Fibroblast of mammary gland (primary cell): ENCODE measurements around the gene SPRED3.
"Not testable (repeated sequence)": the region's sequence is repeated elsewhere in the genome, so short reads cannot be mapped to it uniquely, and the experiment has no call there.

ENCODE experiments used
- DNase-seq: peaks from one replicate; pipeline ENCODE4 v3.0.0-alpha.2; 2010; ENCODE audit warnings: low read depth
- H3K4me3 ChIP-seq: 2 replicates; pipeline ENCODE4 v1.5.1; 2011; ENCODE audit warnings: low read depth, mild to moderate bottlenecking, low read length, moderate library complexity; ENCODE audit not compliant: control insufficient read depth
- TF ChIP-seq, protein P1 (sequence below): conservative IDR thresholded peaks from 2 replicates; pipeline ENCODE4 v1.5.1; 2011; ENCODE audit warnings: low read depth, low read length, inconsistent platforms; ENCODE audit not compliant: control insufficient read depth, insufficient read depth

Gene SPRED3

DNA sequence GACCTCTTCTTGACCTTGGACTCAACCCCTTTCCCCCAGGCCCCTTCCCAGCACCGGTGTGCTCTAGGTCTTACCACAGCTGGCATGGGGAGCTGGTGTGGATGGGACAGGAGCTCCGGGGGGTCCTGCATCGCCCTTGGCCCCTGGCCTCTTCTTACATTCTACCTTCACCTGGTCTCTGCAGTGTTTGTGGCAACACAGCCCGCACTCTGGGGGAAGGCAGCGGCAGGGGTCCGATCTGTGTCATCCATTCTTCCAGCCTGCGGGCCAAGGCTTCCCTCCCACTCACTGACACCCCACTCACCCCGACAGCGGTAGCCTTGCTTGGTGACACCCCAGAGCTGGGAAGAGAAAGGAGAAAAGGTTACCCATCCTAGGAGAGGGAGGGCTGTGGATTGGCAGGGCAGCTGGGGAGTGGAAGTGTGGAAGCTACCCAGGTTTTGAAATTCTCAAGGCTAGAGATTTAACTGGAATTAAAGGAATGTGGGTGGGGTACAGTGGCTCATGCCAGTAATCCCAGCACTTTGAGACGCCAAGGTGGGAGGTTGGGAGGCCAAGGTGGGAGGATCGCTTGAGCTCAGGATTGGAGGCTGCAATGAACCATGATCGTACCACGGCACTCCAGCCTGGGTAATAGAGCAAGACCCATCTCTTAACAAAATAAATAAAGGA is 22.7 kb downstream of the SPRED3 start:
- no peak overlapping the region for H3K4me3 ChIP-seq
- TF ChIP-seq, protein P1, sequence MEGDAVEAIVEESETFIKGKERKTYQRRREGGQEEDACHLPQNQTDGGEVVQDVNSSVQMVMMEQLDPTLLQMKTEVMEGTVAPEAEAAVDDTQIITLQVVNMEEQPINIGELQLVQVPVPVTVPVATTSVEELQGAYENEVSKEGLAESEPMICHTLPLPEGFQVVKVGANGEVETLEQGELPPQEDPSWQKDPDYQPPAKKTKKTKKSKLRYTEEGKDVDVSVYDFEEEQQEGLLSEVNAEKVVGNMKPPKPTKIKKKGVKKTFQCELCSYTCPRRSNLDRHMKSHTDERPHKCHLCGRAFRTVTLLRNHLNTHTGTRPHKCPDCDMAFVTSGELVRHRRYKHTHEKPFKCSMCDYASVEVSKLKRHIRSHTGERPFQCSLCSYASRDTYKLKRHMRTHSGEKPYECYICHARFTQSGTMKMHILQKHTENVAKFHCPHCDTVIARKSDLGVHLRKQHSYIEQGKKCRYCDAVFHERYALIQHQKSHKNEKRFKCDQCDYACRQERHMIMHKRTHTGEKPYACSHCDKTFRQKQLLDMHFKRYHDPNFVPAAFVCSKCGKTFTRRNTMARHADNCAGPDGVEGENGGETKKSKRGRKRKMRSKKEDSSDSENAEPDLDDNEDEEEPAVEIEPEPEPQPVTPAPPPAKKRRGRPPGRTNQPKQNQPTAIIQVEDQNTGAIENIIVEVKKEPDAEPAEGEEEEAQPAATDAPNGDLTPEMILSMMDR, result no peak
- DNase-seq, result no peak

DNA sequence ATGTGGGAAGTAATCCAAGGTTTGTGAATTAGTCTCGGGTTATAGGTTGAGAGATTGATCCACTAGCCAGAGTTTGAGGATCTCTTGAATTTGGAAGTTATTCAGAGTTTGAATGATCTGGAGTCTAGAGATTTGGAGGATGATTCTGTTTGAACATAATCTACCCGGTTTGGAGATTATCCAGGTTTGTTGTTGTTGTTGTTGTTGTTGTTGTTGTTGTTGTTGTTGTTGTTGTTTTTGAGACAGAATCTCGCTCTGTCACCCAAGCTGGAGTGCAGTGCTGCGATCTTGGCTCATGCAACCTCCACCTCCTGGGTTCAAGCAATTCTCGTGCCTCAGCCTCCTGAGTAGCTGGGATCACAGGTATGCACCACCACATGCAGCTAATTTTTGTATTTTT is 23.4 kb downstream of the SPRED3 start:
- H3K4me3 ChIP-seq, DNase-seq: not testable (repeated sequence)

GRCh38 chr19:38412491-38412890 is 24.0 kb downstream of the SPRED3 start:
- TF ChIP-seq, protein P1, result no peak
- DNase-seq, result no peak
- no peak overlapping the region for H3K4me3 ChIP-seq

GRCh38 chr19:38412961-38413360 is 24.5 kb downstream of the SPRED3 start:
- no peak overlapping the region for H3K4me3 ChIP-seq
- no peak for DNase-seq
- TF ChIP-seq, protein P1, result no peak

DNA sequence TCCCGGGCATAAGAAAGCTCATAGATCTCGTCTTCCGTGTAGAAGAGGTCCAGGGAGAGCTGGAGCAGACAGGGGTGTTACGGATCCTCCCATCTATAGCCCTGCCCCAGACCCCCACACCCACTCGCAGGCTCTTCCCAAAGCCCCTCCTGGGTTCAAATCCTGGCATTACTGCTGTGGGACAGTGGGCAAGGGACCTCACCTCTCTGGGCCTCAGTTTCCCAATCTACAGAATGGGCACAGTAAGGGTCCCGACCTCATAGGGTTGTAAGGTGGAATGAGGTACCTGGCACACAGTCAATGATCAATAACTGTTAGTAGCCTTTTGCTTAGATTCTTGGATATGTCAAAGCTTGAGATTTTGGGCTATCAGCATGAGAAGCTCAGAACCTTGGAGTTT is 24.9 kb downstream of the SPRED3 start:
- H3K4me3 ChIP-seq, result no peak overlapping the region
- DNase-seq, result no peak
- TF ChIP-seq, protein P1, result no peak

DNA sequence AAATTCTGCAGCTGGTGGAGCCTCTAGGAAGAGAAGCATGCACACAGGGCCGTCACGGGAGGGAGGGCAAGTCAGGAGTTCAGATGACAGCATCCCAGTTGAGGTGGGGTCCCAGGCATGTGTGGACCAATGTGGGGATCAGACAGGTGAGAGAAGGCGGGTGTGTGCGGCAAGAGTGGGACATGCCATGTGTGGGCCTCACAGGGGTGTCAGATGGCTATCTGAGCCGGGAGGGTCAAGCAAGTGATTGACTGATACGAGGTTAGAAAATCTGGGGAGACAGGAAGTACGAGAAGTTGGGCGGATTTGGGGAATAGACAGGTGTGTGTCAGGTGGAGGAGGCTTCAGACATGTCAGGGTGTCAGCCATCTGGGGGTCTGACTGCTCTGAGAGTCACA is 28.6 kb downstream of the SPRED3 start:
- H3K4me3 ChIP-seq, result no peak overlapping the region
- no peak for DNase-seq
- TF ChIP-seq, protein P1, result no peak

GRCh38 chr19:38417544-38418506 is 29.3 kb downstream of the SPRED3 start:
- no peak for DNase-seq
- no peak overlapping the region for H3K4me3 ChIP-seq
- TF ChIP-seq, protein P1, result no peak
